Sigmoid colon (tissue), 4 donors: ENCODE data around the gene NPS.

ENCODE experiments used
- CTCF ChIP-seq, 4 experiments: fragments of 450-650 bp in 3 of 4; fragments of 200-600 bp in 1 of 4; IDR thresholded peaks; one replicate each; pipeline ENCODE4 v1.5.1; 2016 to 2019; ENCODE audit warnings: antibody characterized with exemption in 4 of 4, mild to moderate bottlenecking in 3 of 4, moderate library complexity in 2 of 4
- EP300 ChIP-seq, 4 donors: sonication (generic); formaldehyde crosslinking; IDR thresholded peaks; one replicate each; pipeline ENCODE4 v1.6.1; 2017; ENCODE audit warnings: antibody characterized with exemption in 4 of 4
- POLR2A ChIP-seq, 2 donors: fragments of 450-650 bp; IDR thresholded peaks; one replicate each; pipeline ENCODE4 v1.6.1; 2016; ENCODE audit warnings: antibody characterized with exemption in 2 of 2, mild to moderate bottlenecking in 2 of 2, moderate library complexity in 2 of 2
- POLR2AphosphoS5 ChIP-seq, 4 donors: sonication (generic); formaldehyde crosslinking; IDR thresholded peaks; one replicate each; pipeline ENCODE4 v1.6.1; 2017; ENCODE audit warnings: antibody characterized with exemption in 4 of 4

- TF ChIP-seq CTCF (IDR thresholded peaks at IDR 0.05), result no peak
- no peak for TF ChIP-seq POLR2AphosphoS5 (IDR thresholded peaks at IDR 0.05)
- no peak for TF ChIP-seq EP300 (IDR thresholded peaks at IDR 0.05)
- TF ChIP-seq POLR2A (IDR thresholded peaks at IDR 0.05), result no peak
Measured at GRCh38 chr10:127578961-127579305, 29.8 kb downstream of the NPS start.
